ENCODE data around the gene REC114.
"Not testable (repeated sequence)": the region's sequence is repeated elsewhere in the genome, so short reads cannot be mapped to it uniquely, and the experiment has no call there.

Gene REC114

DNA sequence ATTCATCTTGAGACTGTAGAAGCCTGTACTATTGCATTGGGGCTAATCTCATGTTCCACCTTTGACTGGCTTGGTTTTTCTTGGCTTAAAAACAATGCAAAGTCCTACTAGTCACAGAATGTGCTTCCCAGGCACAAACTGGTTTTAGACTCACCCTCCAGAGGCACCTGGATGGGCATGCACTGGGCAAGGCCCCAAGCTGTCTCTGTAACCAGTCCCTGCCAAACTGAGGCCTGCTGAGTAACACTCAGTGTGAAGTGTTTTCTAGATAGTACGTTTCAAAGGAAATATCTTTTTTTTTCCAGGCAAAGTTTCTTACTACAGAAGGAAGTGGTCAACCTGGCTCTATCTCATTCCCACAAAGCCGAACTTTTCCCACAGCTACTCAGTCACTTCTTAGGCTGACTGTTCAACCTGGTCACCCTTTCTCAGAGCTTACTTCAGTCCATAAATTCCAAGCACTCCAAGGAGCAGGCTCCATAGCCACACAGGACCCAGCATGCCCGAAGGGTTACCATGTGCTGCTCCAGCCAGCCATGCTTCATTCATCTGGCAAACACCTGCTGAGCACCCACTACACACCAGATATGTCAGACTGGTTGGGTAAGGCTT lies 132.8 kb downstream of the REC114 start:
- DNase-seq (ENCODE audit: low read depth), result no peak

DNA sequence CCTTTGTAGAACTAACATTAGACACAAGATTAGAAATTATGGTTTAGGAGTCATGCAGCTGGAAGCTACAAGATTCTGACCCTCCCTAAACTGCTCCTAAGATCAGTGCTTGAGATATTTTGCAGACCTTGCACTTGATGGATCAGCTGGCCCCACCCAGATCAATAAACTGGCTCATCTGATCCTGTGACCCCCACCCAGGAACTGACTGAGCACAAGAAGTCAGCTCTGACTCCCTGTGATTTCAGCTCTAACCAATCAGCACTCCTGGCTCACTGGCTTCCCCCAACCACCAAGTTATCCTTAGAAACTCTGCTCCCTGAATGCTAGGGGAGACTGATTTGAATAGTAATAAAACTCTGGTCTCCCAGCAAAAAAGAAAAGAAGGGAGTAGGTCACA lies 134.6 kb downstream of the REC114 start:
- DNase-seq (ENCODE audit: low read depth), result not testable (repeated sequence)

DNA sequence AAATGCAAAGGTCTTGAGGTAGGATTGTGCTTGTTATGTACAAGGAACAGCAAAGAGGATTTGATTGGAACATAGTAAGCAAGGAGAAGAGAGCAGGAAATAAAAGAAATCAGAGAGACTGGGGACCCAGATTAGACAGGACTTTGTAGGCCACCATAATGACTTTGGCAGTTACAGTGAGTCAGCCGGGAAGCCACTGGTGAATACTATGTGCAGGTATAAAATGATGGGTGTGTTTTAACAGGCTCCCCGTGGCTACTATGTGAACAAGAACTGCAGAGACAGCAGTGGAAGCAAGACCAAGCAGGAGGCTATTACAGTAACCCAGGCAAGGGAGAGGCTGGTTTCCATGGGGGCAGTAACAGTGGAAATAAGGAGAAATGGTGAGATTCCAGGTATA lies 135.1 kb downstream of the REC114 start:
- DNase-seq (ENCODE audit: low read depth), result no peak

- DNase-seq (ENCODE audit: low read depth), result no peak
These were observed 140.0 kb downstream of the REC114 start for GRCh38 chr15:73582851-73583379.

DNA sequence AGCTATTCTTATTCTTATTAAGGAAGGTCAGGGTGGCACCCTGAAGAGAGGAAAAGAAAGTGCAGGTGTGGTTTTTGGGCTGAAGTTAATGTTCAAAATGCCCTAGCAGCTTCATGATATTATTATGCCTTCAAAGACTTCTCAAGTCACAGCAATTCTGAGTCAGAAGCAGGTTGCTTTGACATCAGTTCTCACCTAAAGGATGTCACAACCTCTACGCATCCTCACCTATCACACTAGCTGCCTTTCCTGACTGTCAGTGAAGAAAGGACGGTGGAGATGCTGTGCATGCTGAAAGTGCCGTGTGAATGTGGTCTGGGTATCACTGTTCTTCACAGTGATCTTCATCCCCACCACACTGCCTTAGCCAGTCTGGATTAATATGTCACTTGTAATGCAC lies 140.6 kb downstream of the REC114 start:
- no peak for DNase-seq (ENCODE audit: low read depth)

- DNase-seq (ENCODE audit: low read depth), result no peak
These were observed 141.9 kb downstream of the REC114 start for GRCh38 chr15:73584699-73585420.

GRCh38 chr15:73585871-73586654 lies 143.1 kb downstream of the REC114 start:
- no peak for DNase-seq (ENCODE audit: low read depth)

DNA sequence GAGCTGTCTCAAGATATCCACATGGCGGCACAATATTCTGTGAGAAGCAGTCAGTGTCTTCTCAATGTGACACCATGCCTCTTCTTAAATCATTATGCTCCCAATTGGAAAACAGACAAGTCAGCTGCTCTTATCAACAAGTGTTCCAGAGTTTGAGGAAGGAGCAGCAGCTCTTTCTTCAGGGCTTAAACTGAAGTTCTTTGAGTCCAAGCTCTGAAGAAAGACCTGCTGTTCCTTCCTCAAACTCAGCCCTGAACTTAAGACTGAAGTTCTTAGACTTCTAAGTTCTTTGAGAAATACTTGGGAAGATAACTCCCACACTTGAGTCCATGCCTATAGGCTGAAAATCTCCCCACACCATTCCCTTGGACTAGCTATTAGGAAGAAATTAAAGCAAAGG lies 146.8 kb downstream of the REC114 start:
- no peak for DNase-seq (ENCODE audit: low read depth)

DNA sequence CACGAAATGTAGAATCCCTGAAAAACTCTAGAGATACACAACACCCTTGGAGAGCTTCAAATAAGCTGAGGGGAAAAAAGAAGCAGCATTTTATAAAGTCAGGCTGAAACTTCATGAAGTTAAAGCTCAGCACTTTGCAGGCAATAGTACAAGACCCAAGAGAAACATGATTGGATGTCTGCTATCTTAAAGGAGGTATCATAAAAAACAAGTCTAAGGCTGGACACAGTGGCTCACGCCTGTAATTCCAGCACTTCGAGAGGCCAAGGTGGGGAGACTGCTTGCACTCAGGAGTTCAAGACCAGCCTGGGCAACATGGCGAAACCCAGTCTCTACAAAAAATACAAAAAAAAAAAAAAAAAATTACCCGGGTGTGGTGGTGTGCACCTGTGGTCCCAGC lies 147.3 kb downstream of the REC114 start:
- no peak for DNase-seq (ENCODE audit: low read depth)

DNA sequence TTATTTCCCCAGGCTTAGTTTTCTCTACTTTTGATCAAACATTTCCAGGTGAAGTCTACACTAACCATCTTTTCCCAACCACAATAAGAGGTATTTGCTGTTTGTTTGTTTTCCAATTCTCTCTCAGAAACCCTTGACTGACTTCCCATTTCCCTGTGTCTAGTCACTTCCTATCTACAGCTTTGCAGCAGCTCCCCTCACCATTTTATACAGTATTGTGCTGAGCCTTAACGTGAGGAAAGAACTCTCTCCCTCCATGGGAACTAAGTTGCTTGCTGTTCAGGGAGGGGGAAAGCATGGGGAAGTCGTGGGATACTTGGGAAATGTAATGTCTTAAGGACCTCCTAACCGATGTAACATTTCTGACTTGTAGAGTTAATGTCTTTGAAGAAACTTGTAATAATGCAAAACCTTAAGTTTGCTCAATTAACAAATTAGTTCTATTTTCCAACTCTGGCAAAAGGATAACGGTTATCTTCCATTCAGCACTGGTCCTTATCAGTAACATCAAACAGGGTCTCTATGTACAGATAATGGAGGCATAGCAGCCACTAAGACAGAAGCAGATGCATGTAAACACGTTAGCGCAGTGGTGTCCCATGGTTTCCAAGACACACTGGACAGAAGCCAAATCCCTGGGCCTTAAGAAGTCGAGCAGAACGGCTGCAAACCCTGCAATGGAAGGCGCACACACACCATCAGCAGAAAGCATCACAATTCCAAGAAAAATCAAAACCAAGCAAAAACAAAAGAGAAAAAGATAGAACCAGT lies 150.5 kb downstream of the REC114 start:
- DNase-seq (ENCODE audit: low read depth), result no peak

GRCh38 chr15:73594109-73594508 lies 151.1 kb downstream of the REC114 start:
- no peak for DNase-seq (ENCODE audit: low read depth)

DNA sequence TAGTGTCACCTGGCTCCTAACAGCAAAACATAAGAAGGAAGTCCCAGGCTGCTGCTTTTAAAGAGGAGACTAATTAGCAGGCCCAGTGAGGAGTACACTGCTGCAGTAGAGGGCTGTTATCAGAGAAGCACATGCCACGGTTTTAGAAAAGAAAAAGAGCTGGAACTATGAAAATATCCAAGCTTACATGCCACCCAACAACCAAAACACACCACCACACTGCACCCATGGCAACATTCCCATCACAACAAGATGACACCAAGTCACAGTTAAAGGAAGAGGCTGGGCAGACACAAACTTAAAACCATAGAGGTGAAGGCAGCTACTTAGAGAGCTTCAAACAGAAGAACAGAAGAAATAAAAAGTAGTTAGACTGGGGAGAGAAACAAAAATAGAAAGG lies 153.2 kb downstream of the REC114 start:
- DNase-seq (ENCODE audit: low read depth), result no peak

GRCh38 chr15:73597036-73597638 lies 154.2 kb downstream of the REC114 start:
- DNase-seq (ENCODE audit: low read depth), result no peak

GRCh38 chr15:73598530-73599160 lies 155.7 kb downstream of the REC114 start:
- DNase-seq (ENCODE audit: low read depth), result no peak

GRCh38 chr15:73599934-73600333 lies 157.0 kb downstream of the REC114 start:
- DNase-seq (ENCODE audit: low read depth), result no peak

GRCh38 chr15:73600413-73601335 lies 157.7 kb downstream of the REC114 start:
- DNase-seq (ENCODE audit: low read depth), result no peak

DNA sequence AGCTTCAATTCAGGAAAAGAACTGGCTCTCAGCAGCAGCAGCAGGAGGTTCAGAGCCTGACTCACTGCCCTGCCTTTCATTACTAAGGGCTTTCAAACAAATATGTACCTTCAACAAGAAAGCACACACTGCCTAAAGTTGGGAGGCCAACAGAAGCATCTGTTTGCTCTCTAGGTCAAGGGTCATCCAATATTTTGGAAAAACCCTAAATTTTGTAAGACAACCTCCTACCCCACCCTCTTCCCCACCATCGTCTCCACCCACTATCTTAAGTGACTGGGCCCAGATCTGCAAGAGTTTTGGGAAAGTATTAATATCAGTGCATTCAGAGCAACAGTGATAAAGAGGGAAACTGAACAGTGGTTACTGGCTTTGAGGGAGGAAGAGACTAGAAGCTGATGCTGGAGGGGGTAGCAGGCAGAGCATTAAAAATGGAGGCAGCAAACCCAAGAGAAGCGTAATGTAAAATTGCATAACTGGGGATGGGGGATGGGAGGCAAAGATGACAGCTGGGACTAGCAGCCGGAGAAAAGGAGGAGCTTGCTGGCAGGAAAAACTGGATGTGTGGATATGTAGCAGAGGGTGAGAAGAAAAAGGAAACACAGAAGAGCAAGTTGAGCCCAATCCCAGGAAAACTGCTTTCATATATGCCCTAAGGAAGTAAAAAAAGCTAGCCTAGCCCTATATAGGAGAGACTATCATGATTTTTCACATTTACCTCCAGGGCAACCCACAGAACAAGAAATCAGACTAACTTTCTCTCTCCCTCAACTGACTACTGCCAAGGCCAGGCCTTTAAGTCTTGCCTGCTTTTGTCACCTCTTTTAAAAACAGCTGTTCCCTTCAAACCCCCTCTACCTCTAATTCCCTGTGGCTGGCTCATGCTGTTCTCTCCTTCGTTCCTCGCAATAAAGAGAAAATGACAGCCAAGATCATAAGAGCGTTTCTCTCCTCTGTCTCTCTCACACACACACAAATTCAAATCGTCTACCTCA lies 158.8 kb downstream of the REC114 start:
- no peak for DNase-seq (ENCODE audit: low read depth)

GRCh38 chr15:73602446-73602843 lies 159.5 kb downstream of the REC114 start:
- DNase-seq (ENCODE audit: low read depth), result no peak

DNA sequence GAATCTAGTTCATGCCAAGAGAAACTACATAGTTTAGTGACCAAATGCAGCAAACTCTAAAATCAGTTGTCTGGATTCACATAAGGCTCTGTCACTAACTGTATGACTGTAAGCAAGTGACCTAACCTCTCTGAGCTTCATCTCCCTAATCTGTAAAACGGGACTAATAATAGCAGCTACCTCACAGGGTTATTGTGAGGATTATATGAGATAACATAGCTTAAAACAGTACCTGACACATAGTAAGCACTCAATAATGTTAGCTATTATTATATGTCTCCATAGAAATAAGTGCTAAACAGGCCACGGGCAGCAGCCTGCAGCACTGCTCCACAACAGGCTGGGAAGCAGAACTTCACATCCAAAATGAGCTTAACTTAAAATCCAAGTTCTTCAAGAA lies 160.0 kb downstream of the REC114 start:
- no peak for DNase-seq (ENCODE audit: low read depth)

Measured in activated T-cell treated with anti-CD3 and anti-CD28 coated beads for 48 hours (primary cell).